ENCODE results near the gene SPCS2.
"Not testable (repeated sequence)": the region's sequence is repeated elsewhere in the genome, so short reads cannot be mapped to it uniquely, and the experiment has no call there.

Gene SPCS2

GRCh38 chr11:74950374-74950969, 1.4 kb downstream of the SPCS2 start:
- no peak for DNase-seq

DNA sequence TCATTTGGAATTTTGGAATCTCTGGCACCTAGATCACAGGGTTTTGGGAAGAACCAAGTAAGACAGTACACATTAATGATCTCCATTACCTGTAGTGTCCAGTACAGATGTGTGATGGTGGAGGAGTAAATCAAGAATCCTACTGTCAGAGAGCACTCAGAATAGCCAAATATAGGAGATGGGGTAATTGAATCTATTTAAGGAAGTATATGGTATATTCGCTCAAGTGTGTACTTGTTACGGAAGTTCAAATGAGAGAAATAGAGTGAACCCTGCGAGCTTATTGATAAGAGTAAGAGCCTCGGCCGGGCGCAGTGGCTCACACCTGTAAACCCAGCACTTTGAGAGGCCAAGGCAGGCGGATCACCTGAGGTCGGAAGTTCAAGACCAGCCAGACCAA, 2.2 kb downstream of the SPCS2 start:
- DNase-seq, result no peak

DNA sequence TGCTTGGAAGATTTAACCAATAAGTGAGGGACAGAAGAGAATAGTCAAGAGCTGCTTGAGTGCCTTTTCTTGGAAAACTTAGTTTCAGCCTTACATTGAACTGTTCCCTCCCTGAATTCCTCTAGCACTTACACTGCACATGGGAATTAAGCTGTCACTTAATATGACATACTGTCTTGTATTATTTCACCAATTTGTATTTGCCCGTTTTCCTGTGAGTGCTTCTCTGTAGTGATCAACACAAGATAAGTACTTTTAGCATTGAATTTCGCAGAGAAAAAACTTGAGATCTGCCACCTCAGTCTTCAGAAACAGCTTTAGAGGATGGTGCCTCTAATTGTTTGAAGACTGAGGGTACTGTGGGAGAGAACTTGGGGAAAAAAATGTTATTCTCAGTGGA, 3.7 kb downstream of the SPCS2 start:
- DNase-seq, result no peak

DNA sequence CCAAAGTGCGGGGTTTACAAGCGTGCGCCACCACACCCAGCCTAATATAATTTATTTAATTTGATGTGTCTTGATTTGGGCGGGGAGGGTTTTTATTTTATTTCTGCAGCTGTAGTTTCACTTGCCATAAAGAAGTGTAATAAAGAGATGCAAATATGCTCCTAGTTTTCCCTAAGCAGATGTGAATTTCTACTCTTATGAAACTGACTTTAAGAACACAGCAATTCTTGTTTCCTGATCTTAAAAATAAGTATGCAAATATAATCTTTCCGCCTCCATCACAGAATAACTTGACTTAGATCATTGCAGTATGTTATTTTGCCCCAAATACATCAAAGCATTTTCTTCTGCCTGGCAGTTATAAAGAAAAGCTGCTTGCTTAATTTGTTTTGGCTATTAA, 4.4 kb downstream of the SPCS2 start:
- DNase-seq, result no peak

DNA sequence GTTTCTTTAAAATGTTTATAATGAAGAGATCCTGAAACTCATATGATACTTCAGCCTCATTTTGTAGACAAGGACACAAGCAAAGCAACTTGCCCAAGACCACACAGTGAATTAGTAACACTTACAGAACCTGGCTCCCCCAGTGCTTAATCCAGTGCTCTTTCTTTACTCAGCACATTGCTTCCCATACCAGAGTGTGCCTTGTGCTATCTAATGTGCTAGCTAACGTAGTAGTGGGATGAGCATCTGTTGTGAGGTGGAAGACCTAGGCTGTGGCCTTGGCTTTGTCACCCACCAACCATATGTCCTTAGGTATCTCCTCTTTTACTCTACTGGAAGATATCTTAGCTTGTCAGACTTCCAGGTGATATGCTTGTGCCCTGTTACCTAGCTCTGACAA, 5.1 kb downstream of the SPCS2 start:
- no peak for DNase-seq

- DNase-seq, result no peak
These were observed 7.4 kb downstream of the SPCS2 start for GRCh38 chr11:74956397-74957015.

DNA sequence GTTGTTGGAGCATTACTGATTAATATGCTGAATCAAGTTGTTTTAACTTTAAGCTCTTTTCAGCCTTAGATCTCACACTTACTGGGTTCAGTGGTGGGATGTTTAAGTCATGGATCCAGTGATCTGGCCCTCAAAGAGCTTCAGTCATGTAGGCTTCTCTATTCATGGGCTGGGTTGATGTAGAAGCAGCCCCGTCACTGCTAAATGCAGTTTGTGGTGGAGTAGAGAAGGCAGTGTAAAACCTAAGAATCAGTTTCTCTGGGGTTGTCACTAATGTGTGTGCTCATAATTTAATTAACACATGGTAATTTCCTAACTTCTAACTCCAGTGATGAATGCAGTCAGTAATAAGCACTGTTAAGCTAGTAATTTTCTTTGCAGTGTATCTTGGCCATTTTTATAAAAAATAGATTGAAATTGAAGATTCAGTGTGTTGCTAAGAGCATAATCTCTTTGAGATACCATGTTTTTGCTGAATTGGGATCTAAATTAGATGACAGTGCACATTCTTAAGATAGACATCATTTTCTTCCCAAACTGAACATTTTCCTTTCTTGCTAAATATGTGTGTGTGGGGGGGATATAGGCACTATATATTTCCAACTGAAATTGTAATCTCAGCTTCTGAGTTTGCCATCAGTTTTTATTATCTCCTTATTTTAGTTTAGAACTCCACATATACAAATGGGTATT, 9.0 kb downstream of the SPCS2 start:
- DNase-seq, result no peak

- not testable (repeated sequence) for DNase-seq
These were observed 11.1 kb downstream of the SPCS2 start for GRCh38 chr11:74960128-74960527.

DNA sequence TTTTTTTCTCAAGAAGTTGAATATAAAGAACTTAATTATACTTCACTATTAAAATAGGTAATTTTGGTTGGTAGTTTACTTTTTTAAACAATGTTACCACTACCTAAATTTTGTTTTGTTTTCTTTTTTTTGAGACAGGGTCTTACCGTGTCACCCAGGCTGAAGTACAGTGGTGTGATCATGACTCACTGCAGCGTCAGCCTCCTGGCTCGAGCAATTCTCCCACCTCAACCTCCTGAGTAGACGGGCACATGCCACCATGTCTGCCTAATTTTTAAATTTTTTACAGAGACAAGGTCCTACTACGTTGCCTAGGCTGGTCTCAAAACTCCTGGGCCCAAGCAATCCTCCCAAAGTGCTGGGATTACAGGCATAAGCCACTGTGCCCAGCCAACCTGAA, 17.6 kb downstream of the SPCS2 start:
- DNase-seq, result no peak

DNA sequence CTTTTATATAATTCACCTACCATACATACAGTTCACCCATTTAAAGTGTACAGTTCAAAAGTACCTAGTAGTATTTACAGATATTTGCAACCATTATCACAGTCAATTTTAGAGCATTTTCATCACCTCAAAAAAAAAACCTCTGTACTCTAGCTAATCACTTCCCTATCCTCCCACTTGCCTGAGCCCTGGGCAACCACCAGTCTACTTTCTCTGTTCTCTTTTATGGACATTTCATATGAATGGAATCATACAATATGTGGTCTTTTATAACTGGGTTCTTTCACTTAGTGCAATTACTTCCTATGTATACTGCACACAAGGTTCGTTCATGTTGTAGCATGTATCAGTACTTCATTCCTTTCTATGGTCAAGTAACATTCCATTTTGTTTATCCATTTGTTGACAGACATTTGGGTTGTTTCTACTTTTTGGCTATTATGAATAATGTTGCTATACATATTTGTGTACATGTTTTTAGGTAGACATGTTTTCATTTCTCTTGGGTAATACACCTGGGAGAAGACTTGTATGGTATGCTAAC, 21.9 kb downstream of the SPCS2 start:
- no peak for DNase-seq

GRCh38 chr11:74971424-74971823, 22.4 kb downstream of the SPCS2 start:
- no peak for DNase-seq

DNA sequence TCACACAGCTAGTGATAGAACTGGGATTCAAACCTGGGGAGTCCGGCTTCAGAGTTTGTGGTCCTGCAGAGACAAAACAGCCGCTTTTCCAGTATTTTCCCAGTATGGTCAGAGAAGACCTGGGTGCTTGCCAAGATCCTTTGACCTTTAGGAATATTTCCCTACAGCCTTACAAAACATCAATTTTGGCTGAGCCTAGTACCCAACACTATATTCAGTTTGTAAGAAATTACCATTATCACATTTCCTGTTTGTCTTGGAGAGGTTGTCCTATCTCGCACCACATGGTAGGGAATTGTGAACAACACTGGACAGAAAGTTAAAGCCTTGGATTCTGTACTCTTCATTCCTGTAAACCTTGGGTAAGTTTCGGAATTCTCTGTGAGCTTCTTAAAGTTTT, 29.0 kb downstream of the SPCS2 start:
- no peak for DNase-seq

DNA sequence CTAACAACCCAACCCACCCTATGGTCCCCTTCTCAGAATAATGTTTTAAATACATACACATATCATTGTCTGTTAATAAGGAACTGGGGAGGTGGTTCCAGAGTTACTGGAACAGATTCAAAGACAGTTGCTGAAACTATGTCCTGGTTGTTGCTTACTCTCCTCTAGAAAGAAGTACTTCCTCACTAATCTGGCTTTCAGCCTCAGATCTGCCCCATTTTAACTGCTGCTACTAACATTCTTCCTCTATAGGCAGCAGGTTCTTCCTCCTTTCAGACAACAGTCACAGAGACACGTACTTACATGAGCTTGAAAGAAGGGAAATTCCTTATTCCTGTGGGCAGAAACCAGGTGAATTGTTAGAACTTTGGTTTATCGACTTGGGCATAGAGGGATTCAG, 31.6 kb downstream of the SPCS2 start:
- DNase-seq, result no peak

DNA sequence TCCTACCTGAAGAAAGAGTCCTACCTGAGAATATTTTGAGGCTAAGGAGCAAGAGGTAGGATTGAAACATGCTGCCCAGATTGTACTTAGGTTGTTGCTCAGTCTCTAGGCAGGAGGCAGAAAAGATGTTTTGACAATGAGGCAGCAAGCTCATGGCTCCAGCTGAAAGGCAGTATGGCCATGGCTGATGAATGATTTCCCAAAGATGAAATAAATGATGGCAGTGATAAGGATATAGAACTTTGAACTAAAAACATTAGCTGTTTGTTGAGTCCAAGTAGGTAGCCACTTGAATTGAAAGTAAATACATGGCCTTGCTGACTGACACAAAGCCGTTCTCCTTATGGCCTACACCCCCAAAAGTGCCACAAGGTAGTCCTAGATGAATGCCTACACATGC, 32.8 kb downstream of the SPCS2 start:
- DNase-seq, result no peak

- DNase-seq, result no peak
These were observed 35.0 kb downstream of the SPCS2 start for GRCh38 chr11:74984070-74984469.

- DNase-seq, result no peak
These were observed 35.7 kb downstream of the SPCS2 start for GRCh38 chr11:74984730-74985129.

GRCh38 chr11:74988541-74989259, 39.6 kb downstream of the SPCS2 start, which contains the start of gene NEU3:
Gene NEU3, plus strand, starts transcription at chr11:74988933. Its CDS starts 128 bp downstream, at chr11:74989061.
- DNase-seq, result peak; percentile 84

DNA sequence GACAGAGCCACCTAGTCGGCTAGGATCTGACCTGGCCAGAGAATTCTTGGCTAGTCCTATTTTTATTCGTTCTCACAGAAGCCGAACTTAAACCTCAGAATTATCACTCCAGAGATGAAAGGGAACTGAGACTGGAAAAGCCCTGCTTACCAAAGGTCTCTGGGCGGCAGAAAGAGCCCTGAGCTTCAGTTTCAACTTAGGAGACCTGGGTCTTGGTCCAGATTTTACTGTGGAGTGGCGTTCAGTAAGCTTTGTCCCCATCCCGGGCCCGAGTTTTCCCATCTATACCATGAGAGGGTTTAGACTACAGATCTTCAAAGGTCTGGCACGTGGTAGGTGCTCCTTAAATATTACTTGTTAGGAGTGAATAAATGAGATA, 40.2 kb downstream of the SPCS2 start:
- no peak for DNase-seq

DNA sequence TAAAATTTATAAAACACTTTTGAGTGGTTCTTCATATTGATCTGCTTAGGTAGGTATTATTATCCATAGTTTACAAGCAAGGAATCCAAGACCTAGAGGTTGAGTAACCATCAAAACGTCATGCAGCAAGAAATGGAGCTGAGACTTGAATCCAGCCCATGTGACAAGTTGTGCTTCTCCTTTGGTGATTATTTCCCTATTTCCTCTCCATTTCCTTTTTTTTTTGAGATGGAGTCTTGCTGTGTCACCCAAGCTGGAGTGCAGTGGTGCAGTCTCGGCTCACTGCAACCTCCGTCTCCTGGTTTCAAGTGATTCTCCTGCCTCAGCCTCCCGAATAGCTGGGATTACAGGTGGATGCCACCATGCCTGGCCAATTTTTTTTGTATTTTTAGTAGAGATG, 41.1 kb downstream of the SPCS2 start:
- DNase-seq, result not testable (repeated sequence)

- no peak for DNase-seq
These were observed 41.9 kb downstream of the SPCS2 start for GRCh38 chr11:74990941-74991340.

DNA sequence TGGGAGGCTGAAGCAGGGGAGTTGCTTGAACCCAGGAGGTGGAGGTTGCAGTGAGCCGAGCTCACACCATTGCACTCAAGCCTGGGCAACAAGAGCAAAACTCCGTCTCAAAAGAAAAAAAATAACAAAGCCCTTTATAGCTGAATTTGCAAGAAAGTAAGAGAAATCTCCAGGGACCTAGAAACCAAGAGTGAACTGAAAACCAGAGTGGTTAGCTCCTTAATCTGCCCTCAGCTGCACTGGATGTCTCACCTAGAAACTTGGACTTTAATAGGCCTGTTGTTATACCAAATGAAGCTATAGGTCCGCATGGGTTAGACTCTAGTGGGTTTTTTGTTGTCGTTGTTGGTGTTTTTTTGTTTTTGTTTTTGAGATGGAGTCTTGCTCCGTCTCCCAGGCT, 43.8 kb downstream of the SPCS2 start:
- DNase-seq, result no peak

GRCh38 chr11:75000975-75001354, 51.9 kb downstream of the SPCS2 start:
- no peak for DNase-seq

DNA sequence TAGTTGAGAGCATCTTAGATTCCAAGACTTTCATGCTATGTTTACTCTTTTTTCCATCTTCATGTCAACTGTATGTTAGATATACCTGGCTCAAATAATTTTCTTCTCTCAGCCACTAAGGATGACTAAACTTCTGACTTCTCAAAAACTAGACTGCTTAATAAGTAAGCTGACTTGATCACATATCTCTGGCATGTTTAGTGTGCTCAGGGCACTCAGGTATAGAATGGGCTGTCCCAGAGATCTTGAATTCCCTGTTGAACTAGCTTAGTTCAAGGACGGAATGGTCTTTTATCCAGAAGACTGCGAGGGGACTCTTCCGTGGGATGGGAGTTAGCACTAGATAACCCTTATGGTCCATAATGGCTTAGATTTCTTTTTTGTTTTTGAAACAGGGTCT, 52.6 kb downstream of the SPCS2 start:
- no peak for DNase-seq

DNA sequence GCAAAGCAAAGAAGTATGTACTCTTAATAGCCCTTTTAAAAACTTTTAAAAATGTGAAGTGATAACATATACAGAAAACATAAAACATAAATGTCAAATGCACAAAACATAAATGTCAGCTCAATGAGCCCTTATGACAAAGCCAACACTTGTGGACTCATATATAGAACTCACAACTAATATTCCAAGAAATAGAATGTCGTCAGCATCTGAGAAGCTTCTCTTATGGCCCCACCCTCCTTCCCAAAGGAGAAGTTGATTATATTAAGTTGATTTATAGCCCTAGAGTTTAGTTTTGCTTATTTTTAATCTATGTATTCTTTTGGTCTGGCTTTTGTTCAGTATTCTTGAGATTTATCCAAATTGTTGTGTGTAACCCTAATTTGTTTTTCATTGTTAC, 53.5 kb downstream of the SPCS2 start:
- no peak for DNase-seq
